Motor neuron (in vitro differentiated cells): ENCODE data around the gene OXSR1. TPM values are rescaled to one million over a fixed set of nuclear protein-coding genes. Genes with fewer than 3 reads are reported as not detected.

Experiments
- ATAC-seq, 8 experiments: fragments of 200-7000 bp; cut with Tn5 transposase; replicated peaks in 6 of 8; 2 replicates each; pipeline ENCODE4 v1.8.0; 2021; ENCODE audit warnings: mild to moderate bottlenecking in 8 of 8, moderate library complexity in 8 of 8
- H3K27ac ChIP-seq, 2 donors: fragments of 250-450 bp; sonication (Bioruptor Pico); 2 replicates each; pipeline ENCODE4 v1.9.0; 2021; ENCODE audit warnings: antibody characterized with exemption in 2 of 2, mild to moderate bottlenecking in 2 of 2, moderate library complexity in 1 of 2
- H3K4me1 ChIP-seq, 2 donors: fragments of 250-450 bp; sonication (Bioruptor Pico); replicated peaks in 1 of 2; 2 replicates each; pipeline ENCODE4 v1.6.1; 2021; ENCODE audit warnings: antibody characterized with exemption in 2 of 2, mild to moderate bottlenecking in 2 of 2, moderate library complexity in 1 of 2
- H3K4me3 ChIP-seq, 5 donors: fragments of 250-450 bp; sonication (Bioruptor Pico); 2 replicates each; pipeline ENCODE4 v1.9.0; 2021; ENCODE audit warnings: antibody characterized with exemption in 5 of 5, mild to moderate bottlenecking in 5 of 5, moderate library complexity in 4 of 5
- WGBS, 10 experiments: fragments of 450-650 bp; shearing (Covaris generic); methylation state at CpG; one replicate each; pipeline ENCODE4 v1.0.0; 2022; 5-methylcytosine and 5-hydroxymethylcytosine counted together
- in situ Hi-C, 9 experiments: fragments of 400-800 bp; cut with MboI; loops; one replicate each; pipeline ENCODE4 v1.15.0; 2021; ENCODE audit warnings: low sequenced_read_pairs in 9 of 9, low pct_unique_long_range_greater_than_20kb in 2 of 9; ENCODE audit not compliant: unreplicated experiment in 9 of 9
- total RNA-seq, 8 experiments: library from RNA; unstranded; fragments of 300-600 nt; gene quantifications; 2 replicates each; pipeline versions ENCODE4 v1.2.3 to v1.2.4, GENCODE V29; 2022

Gene OXSR1
- total RNA-seq, 8 experiments from 2014 or later = 23.8 to 51.8 (median 30.9) TPM

GRCh38 chr3:38265604-38266307 lies 100.4 kb downstream of the OXSR1 start, which contains the start of gene SLC22A13:
SLC22A13 (plus strand) TSS chr3:38265812; CDS start chr3:38265861, 49 bp downstream.
- no peak for ATAC-seq
- Histone ChIP-seq H3K4me1 (peaks cover 0 to 9% of the 10 kb centered on the region in 2 donors), H3K4me3 (no peak within 1 kb of the TSS), H3K27ac (no peak within 1 kb of the TSS)
- 83 to 100% (median 93%) methylated on average over 1 to 5 of the region's 9 CpGs; no CpG with 5 or more reads in 2 of the 10 experiments for WGBS, 10 experiments
- in situ Hi-C loops = loop anchor here in 1 of 9 experiments (10.0 kb wide), 1 partner anchor 219 kb away; no protein-coding TSS in a partner anchor

DNA sequence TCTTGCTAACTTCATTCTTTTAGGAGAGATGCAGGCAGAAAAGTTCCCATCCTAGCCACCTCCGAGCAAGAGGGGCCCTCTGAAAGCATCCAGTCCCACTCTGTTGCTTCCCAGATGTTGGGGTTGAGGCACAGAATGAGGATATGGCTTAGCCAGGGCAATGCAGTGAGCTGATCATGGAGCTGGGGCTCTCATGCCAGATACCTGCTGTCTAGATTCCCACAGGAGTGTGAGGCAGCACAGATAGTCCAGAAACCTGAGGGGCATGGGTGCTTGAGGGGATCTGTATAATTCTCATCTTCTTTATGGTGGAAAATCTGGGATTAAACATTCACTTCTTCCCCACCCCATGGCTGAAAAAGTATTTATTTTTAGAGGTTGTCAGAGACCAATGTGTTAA lies 101.5 kb downstream of the OXSR1 start:
- ATAC-seq = no peak
- no peak overlapping the region for H3K27ac ChIP-seq
- H3K4me3 ChIP-seq = no peak overlapping the region
- in situ Hi-C loops = loop anchor here in 1 of 9 experiments (10.0 kb wide), 1 partner anchor 218 kb away; no protein-coding TSS in a partner anchor
- 40 to 100% (median 71%) methylated on average over 1 of the region's 1 CpG; no CpG with 5 or more reads in 3 of the 10 experiments for WGBS, 10 experiments
- H3K4me1 ChIP-seq = peaks cover 0 to 9% of the 10 kb centered on the region in 2 donors

DNA sequence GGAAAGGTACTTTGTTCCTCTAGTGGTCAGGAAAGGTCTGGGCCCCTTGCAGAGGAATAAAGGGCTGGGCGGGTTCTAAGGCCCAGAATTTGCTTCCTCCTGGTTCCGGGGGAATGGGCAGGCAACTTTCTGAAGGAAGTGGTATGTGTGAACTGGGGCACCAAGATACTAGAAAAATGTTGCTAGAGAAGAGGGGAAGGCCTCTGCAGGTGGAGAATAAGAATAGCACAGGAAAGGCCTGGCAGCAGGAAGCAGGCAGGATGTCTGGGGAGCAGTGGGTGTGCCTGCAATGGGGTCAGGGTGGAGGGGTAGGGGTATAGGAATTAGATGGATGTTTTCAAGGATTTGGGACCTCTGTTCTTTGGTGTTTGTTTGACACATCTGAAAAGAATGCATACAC lies 102.3 kb downstream of the OXSR1 start:
- no peak overlapping the region for H3K4me3 ChIP-seq
- WGBS, 10 experiments = 60 to 83% (median 76%) methylated on average over 1 to 2 of the region's 2 CpGs; no CpG with 5 or more reads in 7 of the 10 experiments
- H3K4me1 ChIP-seq = peaks cover 2 to 17% of the 10 kb centered on the region in 2 donors
- ATAC-seq = no peak
- no peak overlapping the region for H3K27ac ChIP-seq
- in situ Hi-C loops = loop anchor here in 1 of 9 experiments (10.0 kb wide), 1 partner anchor 217 kb away; no protein-coding TSS in a partner anchor

GRCh38 chr3:38268087-38268486 lies 102.8 kb downstream of the OXSR1 start:
- in situ Hi-C loops = loop anchor here in 1 of 9 experiments (10.0 kb wide), 1 partner anchor 217 kb away; no protein-coding TSS in a partner anchor
- Histone ChIP-seq H3K4me3 (no peak overlapping the region), H3K27ac (no peak overlapping the region), H3K4me1 (peaks cover 4 to 21% of the 10 kb centered on the region in 2 donors)
- ATAC-seq = no peak
- WGBS, 10 experiments = 57 to 100% (median 81%) methylated on average over 1 to 5 of the region's 5 CpGs; no CpG with 5 or more reads in 2 of the 10 experiments

DNA sequence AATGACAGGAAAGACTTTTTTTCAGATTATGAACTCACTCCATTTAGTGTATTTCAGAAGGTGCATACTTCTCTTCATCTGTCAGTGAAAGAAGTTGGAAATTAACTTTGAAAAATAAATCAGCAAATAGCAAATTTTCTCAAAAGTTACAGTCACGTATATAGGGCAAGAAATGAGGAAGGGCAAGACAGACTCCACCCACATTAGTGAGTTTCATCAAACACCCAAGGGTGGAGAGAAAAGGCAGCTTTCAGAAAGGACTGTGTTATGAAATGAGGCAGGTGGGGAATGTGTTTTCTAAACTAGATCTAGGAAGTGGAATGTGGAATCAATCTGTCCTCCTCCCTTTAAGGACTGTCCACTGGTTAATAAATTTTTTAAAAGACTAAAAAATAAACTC lies 103.2 kb downstream of the OXSR1 start:
- ATAC-seq = no peak
- in situ Hi-C loops = loop anchor here in 1 of 9 experiments (10.0 kb wide), 1 partner anchor 216 kb away; no protein-coding TSS in a partner anchor
- WGBS, 10 experiments = 57 to 100% (median 83%) methylated on average over 1 of the region's 1 CpG; no CpG with 5 or more reads in 3 of the 10 experiments
- Histone ChIP-seq H3K4me1 (peaks cover 4 to 21% of the 10 kb centered on the region in 2 donors), H3K4me3 (no peak overlapping the region), H3K27ac (no peak overlapping the region)

DNA sequence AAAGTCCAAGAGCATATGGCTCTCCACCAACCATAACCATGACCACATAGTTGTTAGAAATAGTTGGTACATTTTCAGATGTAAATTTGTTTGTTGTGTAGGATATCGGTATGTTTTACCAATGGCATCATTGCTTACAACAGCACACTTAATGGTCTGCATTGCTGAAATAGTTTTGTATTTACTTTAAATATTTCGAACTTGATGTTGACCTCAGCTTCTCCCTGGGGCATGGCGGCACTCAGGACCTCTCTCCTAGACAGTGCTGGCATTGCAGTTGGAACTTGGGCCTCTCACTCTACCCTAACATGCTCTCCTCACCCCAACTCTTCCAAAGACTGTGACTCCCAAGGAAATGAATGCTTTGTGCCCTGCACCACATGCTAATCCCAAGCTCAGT lies 105.3 kb downstream of the OXSR1 start:
- H3K27ac ChIP-seq = no peak overlapping the region
- no peak overlapping the region for H3K4me3 ChIP-seq
- no peak for ATAC-seq
- H3K4me1 ChIP-seq = peaks cover 4 to 12% of the 10 kb centered on the region in 2 donors
- whole genome bisulfite sequencing, 10 experiments = 0 to 100% (median 82%) methylated on average over 1 to 3 of the region's 3 CpGs; no CpG with 5 or more reads in 2 of the 10 experiments
- in situ Hi-C loops = no loop called here

- 58 to 100% (median 87%) methylated on average over 1 to 5 of the region's 5 CpGs; no CpG with 5 or more reads in 1 of the 10 experiments for WGBS, 10 experiments
- in situ Hi-C loops = no loop called here
- no peak for ATAC-seq
- Histone ChIP-seq H3K4me3 (no peak overlapping the region), H3K27ac (no peak overlapping the region), H3K4me1 (peaks cover 4 to 12% of the 10 kb centered on the region in 2 donors)
These were observed 106.2 kb downstream of the OXSR1 start for GRCh38 chr3:38271553-38271952.

DNA sequence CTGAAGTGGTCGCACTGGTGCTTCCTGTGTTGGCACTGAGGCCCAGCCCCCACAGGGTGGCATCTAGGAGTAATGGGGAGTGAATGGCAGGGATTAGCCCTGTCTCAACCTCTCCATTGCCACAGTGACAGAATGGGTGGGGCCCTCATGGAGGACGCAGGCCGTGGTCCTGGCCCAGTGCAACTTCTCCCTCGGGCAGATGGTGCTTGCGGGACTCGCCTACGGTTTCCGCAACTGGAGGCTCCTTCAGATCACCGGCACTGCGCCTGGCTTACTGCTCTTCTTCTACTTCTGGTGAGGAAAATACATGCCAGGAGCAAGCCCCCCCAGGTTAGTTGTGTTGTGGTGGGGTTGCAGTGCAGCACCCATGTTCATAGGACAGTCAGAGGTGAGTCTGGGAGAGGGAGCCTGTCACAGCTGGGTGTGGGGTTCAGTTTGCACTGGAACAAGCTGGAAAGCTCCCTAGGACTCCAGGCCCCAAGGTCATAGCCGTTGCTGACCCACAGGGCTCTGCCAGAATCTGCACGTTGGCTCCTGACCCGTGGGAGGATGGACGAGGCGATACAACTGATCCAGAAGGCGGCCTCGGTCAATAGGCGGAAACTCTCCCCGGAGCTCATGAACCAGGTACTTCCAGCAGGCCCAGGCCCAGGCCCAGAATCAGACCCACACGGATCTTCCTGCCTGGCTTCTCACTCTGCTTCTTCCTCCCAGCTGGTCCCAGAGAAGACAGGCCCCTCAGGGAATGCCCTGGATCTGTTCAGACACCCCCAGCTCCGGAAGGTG lies 109.7 kb downstream of the OXSR1 start:
- no peak for ATAC-seq
- WGBS, 10 experiments = 80 to 93% (median 85%) methylated on average over 2 to 4 of the region's 21 CpGs; no CpG with 5 or more reads in 6 of the 10 experiments
- Histone ChIP-seq H3K27ac (no peak overlapping the region), H3K4me3 (no peak overlapping the region), H3K4me1 (peaks cover 4 to 12% of the 10 kb centered on the region in 2 donors)
- in situ Hi-C loops = no loop called here

- in situ Hi-C loops = no loop called here
- WGBS, 10 experiments = 64 to 100% (median 82%) methylated on average over 1 to 3 of the region's 8 CpGs; no CpG with 5 or more reads in 6 of the 10 experiments
- H3K4me1 ChIP-seq = peaks cover 4 to 12% of the 10 kb centered on the region in 2 donors
- no peak overlapping the region for H3K27ac ChIP-seq
- H3K4me3 ChIP-seq = no peak overlapping the region
- ATAC-seq = no peak
These were observed 110.3 kb downstream of the OXSR1 start for GRCh38 chr3:38275658-38276057.

- WGBS, 10 experiments = 60 to 100% (median 88%) methylated on average over 1 to 6 of the region's 13 CpGs; no CpG with 5 or more reads in 2 of the 10 experiments
- H3K27ac ChIP-seq = no peak overlapping the region
- no peak overlapping the region for H3K4me3 ChIP-seq
- ATAC-seq = no peak
- in situ Hi-C loops = no loop called here
- peaks cover 4 to 12% of the 10 kb centered on the region in 2 donors for H3K4me1 ChIP-seq
These were observed 111.0 kb downstream of the OXSR1 start for GRCh38 chr3:38276081-38276916.

- peaks cover 4 to 10% of the 10 kb centered on the region in 2 donors for H3K4me1 ChIP-seq
- ATAC-seq = no peak
- H3K27ac ChIP-seq = no peak overlapping the region
- no peak overlapping the region for H3K4me3 ChIP-seq
- in situ Hi-C loops = no loop called here
- WGBS, 10 experiments = 83 to 100% (median 86%) methylated on average over 1 to 3 of the region's 13 CpGs; no CpG with 5 or more reads in 5 of the 10 experiments
These were observed 111.7 kb downstream of the OXSR1 start for GRCh38 chr3:38276917-38277630.

GRCh38 chr3:38278841-38279240 lies 113.5 kb downstream of the OXSR1 start:
- no peak overlapping the region for H3K27ac ChIP-seq
- H3K4me3 ChIP-seq = no peak overlapping the region
- in situ Hi-C loops = no loop called here
- WGBS, 10 experiments = 33 to 100% (median 79%) methylated on average over 1 to 5 of the region's 5 CpGs; no CpG with 5 or more reads in 1 of the 10 experiments
- no peak for ATAC-seq
- no peaks in the 10 kb centered on the region for H3K4me1 ChIP-seq
